ENCODE data around the gene CDKN2A. TPM values are rescaled to one million over a fixed set of nuclear protein-coding genes. Genes with fewer than 3 reads are reported as not detected.

Gene CDKN2A
- total RNA-seq, 3 donors from 2014 or later (not counting 1 experiment from before 2014, with no cell fraction given), result 3.5 to 7.7 (median 3.8) TPM

DNA sequence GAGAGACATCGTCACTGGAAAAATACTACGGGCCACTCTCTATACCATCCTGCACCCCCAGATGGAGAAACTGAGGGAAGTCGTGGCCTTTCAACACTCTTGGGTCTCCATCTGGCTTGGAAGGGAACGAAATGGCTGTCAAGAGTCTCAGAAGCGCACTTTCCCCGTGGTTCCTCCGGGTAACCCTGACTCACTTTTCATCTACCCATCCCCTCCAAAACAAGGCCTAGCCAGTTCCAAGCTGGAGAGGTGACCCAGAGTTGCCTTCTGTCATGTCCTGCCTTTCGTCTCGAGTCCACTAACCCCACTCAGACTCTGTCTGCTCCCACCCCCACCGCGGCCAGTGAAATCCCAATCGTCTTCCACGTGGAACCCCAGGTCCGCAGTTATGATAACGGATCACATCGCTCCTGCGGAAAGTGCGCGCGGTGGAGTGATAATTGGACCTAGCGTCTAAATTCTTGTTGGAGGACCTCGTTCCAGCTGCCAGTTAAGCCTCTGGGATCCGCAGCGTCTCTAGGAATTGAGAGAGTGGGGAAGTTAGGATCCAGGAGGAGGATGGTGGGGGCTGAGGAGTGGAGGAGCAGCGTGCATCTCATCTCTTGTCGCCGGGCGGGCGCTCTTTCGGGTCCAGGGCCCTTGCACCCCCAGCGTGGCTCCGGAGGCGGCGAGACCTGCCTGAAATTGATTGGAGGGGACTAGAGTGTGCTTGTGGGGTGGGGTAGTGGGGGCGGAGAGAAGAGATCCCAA, 4.6 kb downstream of the CDKN2A start:
- Mint-ChIP-seq H3K4me3 (no peak overlapping the region), H3K4me1 (peaks cover 21 to 23% of the 10 kb centered on the region in 2 donors), H3K27ac (peak overlapping the region in 1 of 2 donors; percentile 60), H3K36me3 (no peaks in the 10 kb centered on the region), H3K27me3 (ENCODE audit: low read depth in 2 of 2) (peaks cover 31 to 49% of the 10 kb centered on the region in 2 donors), H3K9me3 (no peaks in the 10 kb centered on the region)
- peaks cover 40% of the 10 kb centered on the region for H3K27me3 ChIP-seq (ENCODE audit: control insufficient read depth, insufficient read depth, low read length)
- H3K4me3 ChIP-seq (ENCODE audit: low read length), result no peak overlapping the region
- TF ChIP-seq, protein P1, sequence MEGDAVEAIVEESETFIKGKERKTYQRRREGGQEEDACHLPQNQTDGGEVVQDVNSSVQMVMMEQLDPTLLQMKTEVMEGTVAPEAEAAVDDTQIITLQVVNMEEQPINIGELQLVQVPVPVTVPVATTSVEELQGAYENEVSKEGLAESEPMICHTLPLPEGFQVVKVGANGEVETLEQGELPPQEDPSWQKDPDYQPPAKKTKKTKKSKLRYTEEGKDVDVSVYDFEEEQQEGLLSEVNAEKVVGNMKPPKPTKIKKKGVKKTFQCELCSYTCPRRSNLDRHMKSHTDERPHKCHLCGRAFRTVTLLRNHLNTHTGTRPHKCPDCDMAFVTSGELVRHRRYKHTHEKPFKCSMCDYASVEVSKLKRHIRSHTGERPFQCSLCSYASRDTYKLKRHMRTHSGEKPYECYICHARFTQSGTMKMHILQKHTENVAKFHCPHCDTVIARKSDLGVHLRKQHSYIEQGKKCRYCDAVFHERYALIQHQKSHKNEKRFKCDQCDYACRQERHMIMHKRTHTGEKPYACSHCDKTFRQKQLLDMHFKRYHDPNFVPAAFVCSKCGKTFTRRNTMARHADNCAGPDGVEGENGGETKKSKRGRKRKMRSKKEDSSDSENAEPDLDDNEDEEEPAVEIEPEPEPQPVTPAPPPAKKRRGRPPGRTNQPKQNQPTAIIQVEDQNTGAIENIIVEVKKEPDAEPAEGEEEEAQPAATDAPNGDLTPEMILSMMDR (IDR thresholded peaks at IDR 0.05), result no peak
- no peak for DNase-seq
- H3K9me3 ChIP-seq (ENCODE audit: control insufficient read depth, insufficient read depth, low read length), result no peaks in the 10 kb centered on the region
- no peak overlapping the region for H3K27ac ChIP-seq (ENCODE audit: low read length)
- intact Hi-C loops (cut with micrococcal nuclease), result no loop called here
- no peak for ATAC-seq
- H3K36me3 ChIP-seq (ENCODE audit: control insufficient read depth, insufficient read depth, low read length), result no peaks in the 10 kb centered on the region
- 25% methylated on average over 35 of the region's 35 CpGs for WGBS (ENCODE audit: insufficient coverage)
- peaks cover 9% of the 10 kb centered on the region for H3K4me1 ChIP-seq (ENCODE audit: control insufficient read depth, insufficient read depth, low read length)

DNA sequence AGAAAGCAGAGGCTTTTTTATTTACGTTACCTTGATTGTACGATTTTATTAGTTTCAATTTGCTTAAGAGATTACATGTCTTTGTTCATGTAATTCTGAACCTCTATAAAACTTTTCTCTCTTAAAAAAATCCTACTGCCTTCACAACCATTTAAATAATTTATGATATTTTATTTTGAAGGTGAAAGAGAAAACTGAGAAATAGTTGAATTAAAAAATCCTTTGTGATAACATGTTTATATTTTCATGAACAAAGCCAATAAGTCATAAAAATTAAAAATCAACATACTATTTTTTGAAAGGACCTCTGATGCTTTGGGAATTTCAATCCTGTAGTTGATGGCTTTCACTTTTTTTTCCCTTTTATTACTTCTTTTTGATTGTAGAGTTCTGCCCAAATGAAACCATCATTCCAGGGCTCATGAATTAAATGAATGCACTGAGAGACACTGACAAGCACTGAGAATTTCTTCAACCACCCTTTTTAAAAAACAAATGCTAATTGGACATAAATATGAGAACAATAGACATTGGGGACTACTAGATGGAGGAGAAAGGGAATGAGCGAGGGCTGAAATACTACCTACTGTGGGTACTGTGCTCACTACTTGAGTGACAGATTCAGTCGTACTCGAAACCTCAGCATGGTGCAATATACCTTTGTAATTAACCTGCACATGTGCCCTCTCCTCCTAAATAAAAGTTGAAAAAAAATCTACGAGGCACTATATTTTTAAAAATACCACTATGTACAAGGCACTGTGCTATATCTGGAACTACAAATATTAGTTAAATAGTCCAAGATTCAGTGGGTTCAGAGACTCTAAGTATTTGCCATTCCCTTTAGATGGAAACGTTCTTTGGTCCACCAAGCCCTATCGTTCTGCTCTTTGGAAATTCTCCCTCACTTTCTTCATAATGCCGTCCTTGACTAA, 5.9 kb downstream of the CDKN2A start:
- intact Hi-C loops (cut with micrococcal nuclease), result no loop called here
- no peaks in the 10 kb centered on the region for H3K36me3 ChIP-seq (ENCODE audit: control insufficient read depth, insufficient read depth, low read length)
- H3K9me3 Mint-ChIP-seq, result no peaks in the 10 kb centered on the region
- TF ChIP-seq, protein P1 (IDR thresholded peaks at IDR 0.05), result no peak
- no peak overlapping the region for H3K4me3 ChIP-seq (ENCODE audit: low read length)
- H3K4me1 ChIP-seq (ENCODE audit: control insufficient read depth, insufficient read depth, low read length), result peaks cover 1% of the 10 kb centered on the region
- DNase-seq (no peak), ATAC-seq (no peak)
- H3K4me1 Mint-ChIP-seq, result peaks cover 13 to 21% of the 10 kb centered on the region in 2 donors
- H3K27ac Mint-ChIP-seq, result no peak overlapping the region
- no peak overlapping the region for H3K27ac ChIP-seq (ENCODE audit: low read length)
- H3K27me3 ChIP-seq (ENCODE audit: control insufficient read depth, insufficient read depth, low read length), result peaks cover 47% of the 10 kb centered on the region
- WGBS (ENCODE audit: insufficient coverage), result 32% methylated on average over 6 of the region's 9 CpGs
- no peaks in the 10 kb centered on the region for H3K36me3 Mint-ChIP-seq
- H3K27me3 Mint-ChIP-seq (ENCODE audit: low read depth in 2 of 2), result peaks cover 35 to 62% of the 10 kb centered on the region in 2 donors
- H3K4me3 Mint-ChIP-seq, result no peak overlapping the region
- H3K9me3 ChIP-seq (ENCODE audit: control insufficient read depth, insufficient read depth, low read length), result no peaks in the 10 kb centered on the region

DNA sequence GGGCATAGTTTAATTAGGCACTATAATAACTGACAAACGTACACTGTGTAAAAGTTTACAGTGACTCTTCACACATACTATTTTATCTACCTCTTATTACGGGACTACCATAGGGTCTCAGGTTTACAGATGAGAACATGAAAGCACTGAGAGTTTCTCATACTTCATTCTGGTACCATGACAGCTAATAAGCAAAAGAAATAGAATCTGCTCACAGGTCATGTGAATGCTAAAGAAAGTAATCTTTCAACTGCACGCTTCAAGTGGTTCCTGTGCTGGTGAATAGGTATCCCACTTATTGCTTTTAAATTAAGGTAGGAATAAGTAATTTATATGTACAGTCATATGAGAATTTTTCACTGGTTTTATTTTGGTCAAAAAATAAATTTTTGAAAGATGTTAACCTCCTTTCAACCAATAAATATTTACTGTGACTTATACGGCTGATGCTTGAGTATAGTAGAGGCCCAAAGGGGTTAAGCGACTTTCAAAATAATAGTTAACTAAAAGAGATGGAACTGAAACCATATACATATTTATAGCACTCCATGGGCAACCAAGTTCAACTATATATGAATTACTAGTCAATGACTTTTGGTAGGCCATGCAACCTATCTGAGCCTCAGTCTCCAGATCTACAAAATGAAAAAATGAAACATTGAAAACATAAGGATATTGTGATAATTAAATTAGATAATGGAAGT, 8.1 kb downstream of the CDKN2A start:
- ATAC-seq (no peak), DNase-seq (no peak)
- Histone ChIP-seq H3K4me1 (ENCODE audit: control insufficient read depth, insufficient read depth, low read length) (no peaks in the 10 kb centered on the region), H3K36me3 (ENCODE audit: control insufficient read depth, insufficient read depth, low read length) (no peaks in the 10 kb centered on the region), H3K27me3 (ENCODE audit: control insufficient read depth, insufficient read depth, low read length) (peaks cover 59% of the 10 kb centered on the region), H3K4me3 (ENCODE audit: low read length) (no peak overlapping the region), H3K27ac (ENCODE audit: low read length) (no peak overlapping the region), H3K9me3 (ENCODE audit: control insufficient read depth, insufficient read depth, low read length) (no peaks in the 10 kb centered on the region)
- peaks cover 11 to 21% of the 10 kb centered on the region in 2 donors for H3K4me1 Mint-ChIP-seq
- H3K9me3 Mint-ChIP-seq, result no peaks in the 10 kb centered on the region
- H3K27me3 Mint-ChIP-seq (ENCODE audit: low read depth in 2 of 2), result peaks cover 48 to 84% of the 10 kb centered on the region in 2 donors
- intact Hi-C loops (cut with micrococcal nuclease), result loop anchor here (2.0 kb wide), 1 partner anchor 19 kb away; no protein-coding TSS in a partner anchor
- 65% methylated on average over 3 of the region's 5 CpGs for WGBS (ENCODE audit: insufficient coverage)
- TF ChIP-seq, protein P1 (IDR thresholded peaks at IDR 0.05), result no peak
- no peak overlapping the region for H3K27ac Mint-ChIP-seq
- no peak overlapping the region for H3K4me3 Mint-ChIP-seq
- no peaks in the 10 kb centered on the region for H3K36me3 Mint-ChIP-seq
